ENCODE measurements around the gene ABCC4.

Gene ABCC4

DNA sequence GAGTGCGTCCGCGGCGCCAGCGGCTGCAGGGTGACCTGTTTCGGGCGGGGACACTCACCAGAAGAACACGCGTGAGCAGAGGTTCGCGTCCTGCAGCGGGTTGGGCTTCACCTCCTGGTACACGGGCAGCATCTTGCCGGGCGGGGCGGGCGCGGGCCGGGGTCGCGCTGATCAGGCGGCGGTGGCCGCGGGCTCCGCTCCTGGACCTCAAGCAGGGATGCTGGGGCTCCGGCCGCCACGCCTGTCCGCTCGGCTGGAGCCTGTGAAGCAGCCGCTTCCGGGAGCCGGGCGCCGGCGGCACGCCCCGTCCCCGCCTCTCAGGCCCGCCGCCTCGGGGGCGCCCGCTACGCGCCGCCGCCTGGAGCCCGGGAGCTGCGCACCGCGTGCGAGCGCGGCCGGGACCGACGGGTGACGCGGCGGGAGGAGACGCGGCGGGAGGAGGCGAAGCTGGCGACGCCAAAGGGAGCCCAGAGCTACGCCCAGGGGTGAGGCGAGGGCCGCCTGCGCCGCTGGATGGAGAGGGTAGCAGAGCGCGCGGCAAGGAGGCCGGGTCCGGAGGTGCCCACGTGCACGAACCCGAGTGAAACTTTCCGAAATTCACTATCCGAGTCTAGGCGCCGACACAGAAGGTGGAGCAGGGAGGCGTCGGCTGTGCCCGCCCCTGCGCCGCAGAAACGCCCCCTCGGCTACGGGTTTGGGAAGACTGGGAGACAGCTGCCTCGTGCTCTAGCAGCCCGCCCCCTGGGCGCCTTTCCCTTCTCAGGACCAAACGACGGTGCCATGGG lies at the start of gene ABCC4:
Gene ABCC4 (minus strand): TSS at position 269 of the 785 bp plus-strand sequence. CDS start 137 bp downstream, at position 132.
- DNase-seq, result peak; percentile 68

DNA sequence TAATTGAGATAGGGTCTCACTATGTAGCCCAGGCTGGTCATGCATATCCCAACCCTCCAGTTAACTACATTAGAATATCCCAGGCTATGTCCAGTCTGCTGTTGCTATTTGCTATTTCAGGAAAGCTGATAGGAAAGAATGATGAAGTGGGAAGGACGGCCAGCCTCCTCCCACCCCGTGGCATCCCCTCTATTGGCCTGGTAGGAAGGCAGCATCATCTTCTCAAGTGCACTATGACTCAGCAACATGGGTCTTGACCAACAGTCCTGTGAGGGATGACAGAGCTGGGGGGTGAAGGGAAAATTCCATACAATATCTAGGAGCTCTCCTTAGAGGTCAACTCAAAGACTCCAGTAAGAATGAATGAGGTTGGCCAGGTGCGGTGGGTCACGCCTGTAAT lies 48.0 kb upstream of the ABCC4 start:
- no peak for DNase-seq

DNA sequence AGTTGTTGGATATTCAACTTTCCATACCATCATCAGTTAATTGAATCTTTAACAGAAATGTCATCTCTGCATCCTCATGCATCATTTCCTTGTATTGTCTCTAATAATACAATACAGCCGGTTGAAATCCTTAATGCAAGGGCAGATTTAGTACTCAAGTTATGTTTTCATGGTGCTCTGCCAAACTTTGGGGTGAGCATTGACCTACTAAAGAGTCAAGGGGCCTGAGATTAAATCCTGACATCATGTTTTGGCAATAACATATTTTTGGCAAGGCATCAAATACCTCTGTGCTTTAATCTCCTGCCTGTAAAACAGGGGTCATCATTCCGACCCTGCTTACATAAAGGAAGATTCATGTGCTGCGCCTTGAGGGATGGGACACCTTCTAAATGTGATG lies 42.7 kb upstream of the ABCC4 start:
- DNase-seq, result no peak

GRCh38 chr13:95341441-95341840 lies 40.2 kb upstream of the ABCC4 start:
- no peak for DNase-seq

DNA sequence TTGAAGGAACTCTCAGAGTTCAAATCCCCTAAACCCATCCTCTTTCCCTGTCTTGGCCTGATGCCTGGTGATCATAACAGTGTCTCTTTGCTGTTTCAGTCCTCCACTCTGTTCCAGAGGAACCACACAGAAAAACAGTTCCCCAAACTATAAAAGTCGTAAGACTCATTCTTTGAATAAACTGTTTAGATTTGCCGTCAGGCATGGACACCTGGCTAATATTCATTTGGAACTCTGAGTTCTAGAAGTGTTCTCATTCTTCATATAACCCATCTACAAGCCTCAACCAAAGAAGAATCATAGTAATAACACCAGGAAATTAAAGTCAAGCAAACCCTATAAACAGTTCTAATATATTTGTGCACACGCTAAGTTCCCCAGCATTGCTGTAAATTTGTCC lies 37.7 kb upstream of the ABCC4 start:
- DNase-seq, result no peak

DNA sequence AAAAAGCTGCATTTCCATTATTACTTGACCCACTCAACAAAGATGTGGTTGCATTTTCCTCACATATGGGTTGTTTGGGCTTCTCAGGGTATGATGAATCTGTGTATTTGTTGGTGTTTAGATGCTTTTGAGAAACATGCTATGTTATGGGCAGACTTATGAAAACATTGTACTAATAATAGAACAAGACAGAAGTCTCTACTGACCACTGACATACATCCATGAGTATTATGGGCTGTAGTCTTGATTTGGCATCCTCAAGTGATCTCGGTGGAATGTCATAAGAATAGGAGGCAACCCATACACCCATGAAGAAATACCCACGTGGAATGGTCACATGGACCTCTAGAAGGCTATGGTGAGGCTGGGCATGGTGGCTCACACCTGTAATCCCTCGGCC lies 36.3 kb upstream of the ABCC4 start:
- no peak for DNase-seq

DNA sequence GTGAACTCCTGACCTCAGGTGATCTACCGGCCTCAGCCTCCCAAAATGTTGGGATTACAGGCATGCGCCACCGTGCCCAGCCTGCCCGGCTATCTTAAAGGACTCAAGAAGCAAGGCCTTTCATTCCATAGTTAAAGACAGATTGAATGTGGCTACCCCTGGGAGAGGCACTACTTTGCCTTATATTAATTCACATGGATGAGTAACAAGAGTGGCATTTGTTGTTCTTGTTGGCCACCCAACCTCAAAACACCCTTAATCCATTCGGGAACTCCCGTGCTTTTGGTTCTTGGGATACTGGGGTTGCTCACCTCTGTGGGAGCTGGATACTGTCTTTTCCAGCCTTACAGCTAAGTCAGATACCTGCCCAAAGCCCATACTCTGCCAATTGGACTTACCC lies 34.4 kb upstream of the ABCC4 start:
- no peak for DNase-seq

- no peak for DNase-seq
Measured at GRCh38 chr13:95328386-95328785, 27.1 kb upstream of the ABCC4 start.

DNA sequence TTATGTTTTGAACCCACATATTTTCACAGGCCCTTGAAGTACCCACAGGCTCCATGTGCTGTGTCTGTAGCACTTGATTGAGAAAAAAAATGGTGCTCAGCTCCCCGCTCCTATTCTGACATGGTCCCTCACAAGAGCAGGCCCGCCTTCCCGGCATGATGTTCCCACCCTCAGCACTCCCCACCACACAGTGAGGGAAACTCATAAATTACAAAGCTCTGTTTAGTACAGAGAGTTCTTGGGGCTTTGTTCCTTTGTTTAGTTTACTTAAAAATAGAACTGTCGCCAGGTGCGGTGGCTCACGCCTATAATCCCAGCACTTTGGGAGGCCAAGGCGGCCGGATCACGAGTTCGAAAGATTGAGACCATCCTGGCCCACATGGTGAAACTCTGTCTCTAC lies 25.9 kb upstream of the ABCC4 start:
- DNase-seq, result no peak

GRCh38 chr13:95326695-95327094 lies 25.4 kb upstream of the ABCC4 start:
- no peak for DNase-seq

- DNase-seq, result no peak
Measured at GRCh38 chr13:95325485-95325884, 24.2 kb upstream of the ABCC4 start.

DNA sequence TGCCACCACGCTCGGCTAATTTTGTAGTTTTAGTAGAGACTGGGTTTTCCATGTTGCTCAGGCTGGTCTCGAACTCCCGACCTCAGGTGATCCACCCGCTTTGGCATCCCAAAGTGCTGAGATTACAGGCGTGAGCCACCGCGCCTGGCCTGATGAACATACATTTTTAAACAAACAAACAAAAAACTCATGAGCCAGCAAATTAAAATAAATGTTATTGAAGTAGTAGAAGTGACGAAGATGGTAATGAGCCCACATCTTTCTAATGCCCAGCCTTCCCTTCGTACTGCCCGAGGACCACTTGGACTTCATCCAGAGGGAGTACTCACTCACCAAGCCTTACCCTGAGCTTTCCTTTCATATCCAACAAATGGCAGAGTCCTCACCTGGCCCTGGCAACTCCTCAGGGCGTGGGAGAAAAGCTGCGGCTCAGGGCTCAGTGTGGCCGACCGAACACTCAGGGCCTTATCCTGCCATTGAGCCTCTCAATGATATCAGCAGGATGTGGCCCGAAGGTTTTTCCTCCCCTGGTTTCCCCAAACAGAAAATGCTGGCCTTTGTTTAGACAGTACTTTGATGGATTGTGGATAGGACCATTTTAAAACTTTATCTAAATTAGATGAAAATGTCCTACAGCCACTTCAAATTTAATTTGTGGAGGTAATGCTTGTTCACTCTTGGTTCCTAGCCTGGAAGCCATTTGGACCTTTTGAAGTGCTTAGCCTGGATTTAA lies 22.8 kb upstream of the ABCC4 start:
- DNase-seq, result no peak

- DNase-seq, result no peak
Measured at GRCh38 chr13:95319551-95320274, 18.5 kb upstream of the ABCC4 start.

DNA sequence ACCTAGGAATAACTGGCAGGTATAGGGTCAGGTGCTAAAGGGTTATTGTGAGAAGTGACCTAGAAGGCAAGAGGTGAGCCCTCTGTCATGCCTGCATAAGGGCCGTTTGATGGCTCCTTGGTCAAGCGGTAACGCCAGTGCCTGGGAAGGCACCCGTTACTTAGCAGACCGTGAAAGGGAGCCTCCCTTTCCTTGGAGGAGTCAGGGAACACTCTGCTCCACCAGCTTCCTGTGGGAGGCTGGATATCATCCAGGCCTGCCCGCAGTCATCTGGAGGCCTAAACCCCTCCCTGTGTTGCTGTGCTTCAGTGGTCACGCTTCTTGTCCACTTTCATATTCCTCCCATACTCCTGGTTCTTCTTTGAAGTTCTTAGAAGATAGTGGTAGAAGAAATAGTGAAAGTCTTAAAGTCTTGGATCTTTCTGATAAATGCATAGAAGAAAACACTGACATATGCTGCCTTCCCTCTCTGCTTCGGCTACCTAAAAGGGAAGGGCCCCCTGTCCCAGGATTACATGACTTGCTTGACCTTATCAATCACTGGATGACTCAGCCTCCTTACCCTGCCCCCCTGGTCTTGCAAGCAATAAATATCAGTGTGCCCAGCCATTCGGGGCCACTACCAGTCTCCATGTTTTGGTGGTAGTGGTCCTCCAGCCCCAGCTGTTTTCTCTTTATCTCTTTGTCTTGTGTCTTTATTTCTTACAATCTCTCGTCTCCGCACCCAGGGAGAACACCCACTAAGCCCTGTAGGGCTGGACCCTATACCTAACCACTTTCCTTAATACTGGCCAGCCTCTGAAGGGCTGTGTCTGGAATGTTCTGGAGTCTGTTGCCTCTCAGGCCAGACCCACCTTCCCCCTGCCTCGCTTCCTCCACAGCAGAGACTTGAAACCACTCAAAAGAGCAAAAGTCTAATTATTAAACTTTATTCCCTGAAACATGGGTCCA lies 16.1 kb upstream of the ABCC4 start:
- DNase-seq, result no peak

GRCh38 chr13:95315752-95316151 lies 14.5 kb upstream of the ABCC4 start:
- DNase-seq, result no peak

- no peak for DNase-seq
Measured at GRCh38 chr13:95307507-95307906, 6.3 kb upstream of the ABCC4 start.

DNA sequence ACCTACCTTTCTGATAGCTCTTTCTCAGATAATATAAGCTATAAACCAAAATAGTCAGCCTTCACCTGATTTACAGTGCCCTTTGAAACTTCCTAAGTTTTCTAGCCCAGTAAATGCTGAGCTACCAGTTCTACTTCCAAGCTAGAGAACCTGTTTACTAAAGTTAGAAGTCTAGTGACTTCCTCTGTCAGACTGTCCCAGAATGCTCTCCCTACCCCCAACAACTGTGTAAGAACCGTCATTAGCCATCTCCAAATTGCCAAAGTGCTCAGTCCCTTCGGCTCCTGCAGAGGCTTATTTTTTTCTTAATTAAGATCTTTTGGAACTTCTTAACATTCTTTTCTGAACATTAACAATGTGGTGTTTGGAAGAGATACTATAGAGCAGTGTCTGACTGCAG lies 3.2 kb upstream of the ABCC4 start:
- DNase-seq, result no peak

DNA sequence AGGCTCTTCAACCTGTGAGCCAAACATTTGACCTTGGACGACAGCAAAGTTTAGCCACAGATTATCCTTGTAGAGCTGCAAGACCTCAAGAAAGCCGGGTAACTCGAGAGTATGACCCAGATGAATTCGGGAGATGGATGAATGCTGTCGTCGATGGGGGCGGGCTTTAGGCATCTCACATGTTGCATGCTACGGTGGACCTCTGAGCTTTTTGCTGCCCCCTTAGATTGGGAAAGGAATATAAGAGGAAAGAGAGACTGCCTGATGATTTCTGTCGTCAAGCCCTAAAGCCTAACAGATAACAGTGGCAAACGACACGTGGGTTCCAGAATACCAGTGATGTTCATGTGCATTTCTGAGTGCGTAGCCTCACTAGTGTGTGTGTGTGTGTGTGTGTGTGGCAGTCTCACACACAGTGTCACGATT lies 730 bp upstream of the ABCC4 start:
- no peak for DNase-seq

DNA sequence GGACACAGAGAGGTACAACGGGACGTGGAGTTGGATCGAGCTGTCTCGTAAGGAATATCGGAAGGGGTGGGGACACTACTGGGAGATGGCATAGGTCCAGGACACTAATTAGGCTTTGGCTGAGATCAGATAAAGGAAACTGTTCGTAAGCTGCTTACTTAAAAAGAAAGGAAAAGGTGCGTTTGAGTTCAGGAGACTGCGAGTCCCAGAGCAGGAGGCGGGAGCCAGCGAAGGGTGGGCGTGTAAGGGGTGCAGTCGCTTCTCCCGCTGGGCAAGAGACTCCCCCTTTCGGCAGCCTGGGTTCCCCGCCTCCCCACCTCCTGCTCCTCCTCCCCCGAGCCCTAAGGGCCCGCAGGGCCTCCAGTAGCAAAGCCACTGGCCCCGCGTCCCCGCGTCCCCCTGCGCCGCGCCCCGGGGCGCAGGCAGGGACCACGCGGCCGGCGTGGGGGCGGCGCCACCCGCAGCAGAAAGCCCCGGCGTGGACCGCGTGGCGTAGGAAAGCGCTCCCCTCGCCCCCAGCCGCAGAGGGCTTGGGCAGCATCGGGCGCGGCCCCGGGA lies 547 bp downstream of the ABCC4 start:
- DNase-seq, result peak; percentile 61

GRCh38 chr13:95298971-95299621 lies 2.2 kb downstream of the ABCC4 start:
- no peak for DNase-seq

DNA sequence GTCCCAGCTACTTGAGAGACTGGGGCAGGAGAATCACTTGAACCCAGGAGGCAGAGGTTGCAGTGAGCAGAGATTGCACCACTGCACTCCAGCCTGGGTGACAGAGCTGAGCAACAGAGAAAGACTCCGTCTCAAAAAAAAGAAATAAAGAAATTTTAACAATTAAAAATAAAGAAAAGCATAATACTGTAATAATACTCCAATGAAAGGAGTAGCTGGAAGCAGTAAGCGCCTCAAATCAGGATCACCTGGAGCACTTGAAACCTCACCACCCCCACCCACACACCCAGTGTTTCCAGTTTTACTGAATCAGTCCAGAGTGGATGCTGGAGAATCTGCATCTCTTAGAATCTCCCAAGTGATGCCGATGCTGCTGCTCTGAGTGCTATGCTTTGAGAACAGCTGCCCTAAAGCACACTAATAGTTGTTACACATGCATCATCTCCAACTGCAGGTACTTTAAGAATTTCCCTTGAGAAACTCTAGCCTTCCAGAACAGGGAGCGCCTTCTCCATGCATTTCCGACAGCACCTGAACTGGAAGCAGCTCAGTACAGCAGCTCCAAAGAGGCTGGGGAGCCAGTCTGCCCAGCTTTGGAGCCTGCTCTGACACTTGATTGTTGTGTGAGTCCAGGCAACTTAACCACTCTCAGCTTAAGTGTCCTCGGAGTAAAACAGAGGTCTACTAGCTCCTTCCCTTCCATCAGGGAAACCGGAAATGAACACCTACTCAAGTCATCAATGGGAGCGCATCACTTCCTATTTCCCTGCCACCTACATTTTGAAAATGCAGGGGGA lies 2.9 kb downstream of the ABCC4 start:
- DNase-seq, result no peak

All from CD4-positive, alpha-beta T cell treated with Interleukin-17A for 4 hours (primary cell).